Mononuclear cell (primary cell): ENCODE data around the gene ENDOD1. TPM values are rescaled to one million over a fixed set of nuclear protein-coding genes. Genes with fewer than 3 reads are reported as not detected.
"Not testable (repeated sequence)": the region's sequence is repeated elsewhere in the genome, so short reads cannot be mapped to it uniquely, and the experiment has no call there.

Source experiments
- H3K27me3 ChIP-seq: 2 replicates; pipeline ENCODE4 v1.6.0; 2011; ENCODE audit warnings: low read length, control low read depth; ENCODE audit not compliant: insufficient read depth
- H3K4me1 ChIP-seq: 2 replicates; pipeline ENCODE4 v1.5.1; 2011; ENCODE audit warnings: mild to moderate bottlenecking, low read length, control low read depth; ENCODE audit not compliant: insufficient read depth
- H3K4me3 ChIP-seq: 2 replicates; pipeline ENCODE4 v1.5.1; 2011; ENCODE audit warnings: mild to moderate bottlenecking, low read length, moderate library complexity
- H3K9me3 ChIP-seq: 2 replicates; pipeline ENCODE4 v1.5.1; 2011; ENCODE audit warnings: low read depth, mild to moderate bottlenecking, control low read depth, low read length
- total RNA-seq: library from RNA; depleted of rRNA; stranded (reverse); fragments of >200 nt; gene quantifications from one replicate; pipeline ENCODE4 v1.2.3, GENCODE V29; 2012

Gene ENDOD1
- total RNA-seq, 1 donor, result 20.9 TPM

DNA sequence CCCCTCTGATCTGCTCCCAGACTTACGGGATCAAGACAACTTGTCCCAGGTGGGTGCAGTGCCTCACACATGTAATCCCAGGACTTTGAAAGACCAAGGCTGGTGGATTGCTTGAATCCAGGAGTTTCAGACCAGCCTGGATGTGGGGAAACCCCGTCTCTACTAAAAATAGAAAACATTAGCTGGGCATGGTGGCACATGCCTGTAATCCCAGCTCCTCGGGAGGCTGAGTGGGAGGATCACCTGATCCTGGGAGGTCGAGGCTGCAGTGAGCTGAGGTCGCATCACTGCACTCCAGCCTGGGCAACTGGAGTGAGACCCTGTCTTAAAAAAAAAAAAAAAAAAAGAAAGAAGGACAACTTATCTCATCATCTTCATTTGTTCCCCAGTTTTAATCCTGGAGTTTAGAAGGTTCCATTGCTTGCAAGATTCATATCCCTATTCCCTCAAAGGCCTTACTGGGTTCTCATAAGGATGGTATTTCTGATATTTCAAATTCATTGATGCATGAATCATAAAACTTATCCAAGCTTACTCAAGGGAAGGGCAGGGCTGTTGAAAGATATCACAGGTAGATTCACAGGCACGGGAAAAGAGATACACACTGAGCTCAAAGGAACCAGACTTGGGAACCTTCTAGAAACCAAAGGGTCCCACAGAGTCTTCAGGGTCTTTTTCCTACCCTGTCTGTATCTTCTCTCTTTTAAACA lies 14.6 kb downstream of the ENDOD1 start:
- no peaks in the 10 kb centered on the region for H3K27me3 ChIP-seq
- H3K4me3 ChIP-seq, result no peak overlapping the region
- H3K9me3 ChIP-seq, result no peaks in the 10 kb centered on the region
- H3K4me1 ChIP-seq, result peaks cover 21% of the 10 kb centered on the region

DNA sequence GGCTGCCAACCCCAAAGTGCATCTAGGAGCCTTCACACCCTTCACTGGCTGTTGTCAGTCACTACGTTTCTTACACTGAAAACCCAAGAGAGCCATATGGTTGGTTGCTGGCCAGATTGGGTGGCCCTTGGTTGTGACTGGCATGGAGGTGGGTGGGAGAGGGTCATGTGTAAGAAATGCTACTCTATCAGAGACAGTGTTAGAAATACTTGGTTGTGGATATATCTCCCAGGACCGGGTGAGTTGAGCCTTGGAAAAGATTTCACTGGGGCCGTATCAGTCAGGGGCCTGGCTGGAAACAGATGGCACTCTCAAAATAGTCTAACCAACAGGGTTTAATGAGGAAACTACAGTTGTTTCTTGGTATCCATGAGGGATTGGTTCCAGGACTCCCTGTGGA lies 15.2 kb downstream of the ENDOD1 start:
- H3K4me3 ChIP-seq, result no peak overlapping the region
- peaks cover 22% of the 10 kb centered on the region for H3K4me1 ChIP-seq
- no peaks in the 10 kb centered on the region for H3K27me3 ChIP-seq
- no peaks in the 10 kb centered on the region for H3K9me3 ChIP-seq

DNA sequence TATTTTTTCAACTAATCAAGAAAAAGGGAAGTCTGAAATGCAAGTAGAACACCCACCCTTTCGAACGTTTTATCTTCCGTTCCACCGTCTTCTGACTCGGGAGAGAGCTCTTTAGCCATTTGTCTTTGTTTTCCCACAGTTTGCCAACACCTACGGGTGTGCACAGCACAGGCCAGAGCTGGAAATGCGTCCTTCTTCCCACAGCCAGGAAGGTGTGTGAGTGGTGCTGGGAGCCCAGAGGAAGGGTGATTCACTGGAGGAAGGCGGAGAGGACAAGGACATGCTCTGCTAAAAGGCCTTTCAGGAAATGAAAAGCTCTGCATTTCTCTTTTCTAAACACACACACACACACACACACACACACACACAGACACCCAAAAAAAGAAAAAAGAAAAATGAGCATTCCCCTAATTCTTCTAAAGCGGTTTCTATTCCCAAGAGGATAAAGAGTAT lies 18.5 kb downstream of the ENDOD1 start:
- Histone ChIP-seq H3K27me3 (no peaks in the 10 kb centered on the region), H3K9me3 (no peaks in the 10 kb centered on the region), H3K4me1 (peaks cover 17% of the 10 kb centered on the region), H3K4me3 (no peak overlapping the region)

DNA sequence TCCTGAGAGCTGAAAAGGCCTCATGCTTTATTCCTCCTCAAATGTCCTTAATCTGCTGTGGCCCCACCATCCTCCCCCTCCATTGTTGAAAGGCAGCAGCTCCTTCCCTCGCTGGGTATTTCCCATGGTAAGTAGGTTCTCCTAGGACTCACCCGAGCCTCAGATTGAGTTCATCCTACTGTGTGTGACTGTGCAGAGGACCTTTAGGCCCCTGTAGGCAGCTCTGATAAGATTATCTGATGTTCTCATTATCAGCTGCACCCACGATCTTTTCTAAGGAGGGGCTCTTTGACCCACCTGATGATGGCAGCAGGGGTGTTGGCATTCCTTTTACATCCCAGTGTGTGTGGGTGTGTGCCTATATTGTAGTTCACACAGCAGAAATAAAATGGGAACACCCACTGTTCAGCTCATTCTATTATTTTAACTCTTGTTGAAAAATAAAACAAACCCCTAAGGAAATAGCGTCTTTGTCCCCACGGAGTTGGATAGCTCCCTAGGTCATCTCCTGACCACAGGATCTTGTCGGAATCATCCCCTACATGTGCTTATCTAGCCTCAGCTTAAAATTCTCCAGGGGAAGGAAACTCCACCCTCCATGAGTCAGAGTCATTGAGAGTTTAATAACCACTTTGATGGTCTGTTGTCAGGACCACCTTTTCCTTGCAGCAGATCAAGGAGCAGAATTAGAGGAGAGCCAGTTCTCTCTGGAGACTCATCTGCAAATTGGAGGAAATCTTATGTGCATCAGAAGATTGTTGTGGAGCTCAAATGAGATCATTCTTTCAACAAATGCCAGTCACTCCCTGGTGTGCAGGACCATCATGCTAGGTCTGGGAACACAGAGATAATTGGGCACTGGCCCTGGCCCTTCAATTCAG lies 19.3 kb downstream of the ENDOD1 start:
- H3K9me3 ChIP-seq, result no peaks in the 10 kb centered on the region
- H3K4me1 ChIP-seq, result peaks cover 17% of the 10 kb centered on the region
- H3K27me3 ChIP-seq, result no peaks in the 10 kb centered on the region
- no peak overlapping the region for H3K4me3 ChIP-seq

DNA sequence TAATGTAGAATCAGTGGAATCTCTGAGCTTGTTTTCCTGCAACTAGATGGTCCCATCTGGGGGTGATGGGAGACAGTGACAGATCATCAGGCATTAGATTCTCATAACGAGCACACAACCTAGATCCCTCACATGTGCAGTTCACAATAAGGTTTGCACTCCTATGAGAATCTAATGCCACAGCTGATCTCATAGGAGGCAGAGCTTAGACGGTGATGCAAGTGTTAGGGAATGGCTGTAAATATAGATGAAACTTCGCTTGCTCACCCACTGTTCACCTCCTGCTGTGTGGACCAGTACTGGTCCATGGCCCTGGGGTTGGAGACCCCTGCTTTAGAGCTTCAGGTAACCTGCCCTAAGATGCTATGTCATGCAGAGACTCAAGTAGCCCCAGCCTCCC lies 21.8 kb downstream of the ENDOD1 start:
- peaks cover 17% of the 10 kb centered on the region for H3K4me1 ChIP-seq

DNA sequence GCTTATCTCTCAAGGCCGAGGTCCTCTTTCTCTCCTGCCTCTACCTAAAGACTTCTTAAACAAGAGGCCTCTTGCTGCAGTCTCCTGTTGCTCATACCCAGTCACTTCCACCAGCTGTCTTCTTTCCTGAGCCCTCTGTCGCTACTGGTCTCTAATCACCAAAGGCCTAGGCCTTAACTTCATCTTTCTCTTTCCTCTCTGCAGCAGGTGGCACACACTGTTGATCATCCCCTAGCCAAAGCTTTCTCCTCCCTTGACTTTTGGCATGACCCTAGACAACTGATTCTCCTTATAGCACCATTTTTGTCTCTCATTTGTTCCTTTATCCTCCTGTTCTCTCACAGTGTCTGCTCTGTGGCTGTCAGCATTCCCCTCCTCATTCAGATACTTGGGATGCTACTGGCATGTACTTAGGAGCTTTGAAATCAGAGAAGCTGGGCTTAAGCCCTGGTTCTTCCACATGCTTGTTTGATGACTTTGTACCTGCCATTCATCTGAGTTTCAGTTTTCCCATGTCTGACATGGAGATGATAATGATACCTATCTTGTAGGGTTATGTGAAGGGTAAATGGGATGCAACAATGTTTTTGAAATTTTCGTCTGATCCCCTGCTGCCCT lies 22.4 kb downstream of the ENDOD1 start:
- H3K4me3 ChIP-seq, result no peak overlapping the region
- no peaks in the 10 kb centered on the region for H3K27me3 ChIP-seq
- no peaks in the 10 kb centered on the region for H3K9me3 ChIP-seq
- H3K4me1 ChIP-seq, result peaks cover 17% of the 10 kb centered on the region

More for the DNA sequence above, 21.8 kb downstream of the ENDOD1 start:
- not testable (repeated sequence) for H3K4me3 ChIP-seq, H3K9me3 ChIP-seq, H3K27me3 ChIP-seq

DNA sequence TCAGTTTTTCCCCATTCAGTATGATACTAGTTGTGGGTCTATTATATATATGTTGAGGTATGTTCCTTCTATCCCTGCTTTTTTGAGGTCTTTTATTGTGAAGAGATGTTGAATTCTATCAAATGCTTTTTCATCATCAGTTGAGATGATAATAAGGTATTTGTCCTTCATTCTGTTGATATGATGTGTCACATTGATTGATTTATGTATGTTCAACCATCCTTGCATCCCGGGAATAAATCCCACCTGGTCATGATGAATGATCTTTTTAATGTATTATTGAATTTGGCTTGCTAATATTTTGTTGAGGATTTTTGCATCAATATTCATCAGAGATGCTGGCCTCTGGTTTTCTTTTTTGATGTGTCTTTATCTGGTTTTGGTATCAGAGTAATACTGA lies 26.0 kb downstream of the ENDOD1 start:
- Histone ChIP-seq H3K9me3 (no peaks in the 10 kb centered on the region), H3K27me3 (no peaks in the 10 kb centered on the region), H3K4me1 (no peaks in the 10 kb centered on the region), H3K4me3 (no peak overlapping the region)

DNA sequence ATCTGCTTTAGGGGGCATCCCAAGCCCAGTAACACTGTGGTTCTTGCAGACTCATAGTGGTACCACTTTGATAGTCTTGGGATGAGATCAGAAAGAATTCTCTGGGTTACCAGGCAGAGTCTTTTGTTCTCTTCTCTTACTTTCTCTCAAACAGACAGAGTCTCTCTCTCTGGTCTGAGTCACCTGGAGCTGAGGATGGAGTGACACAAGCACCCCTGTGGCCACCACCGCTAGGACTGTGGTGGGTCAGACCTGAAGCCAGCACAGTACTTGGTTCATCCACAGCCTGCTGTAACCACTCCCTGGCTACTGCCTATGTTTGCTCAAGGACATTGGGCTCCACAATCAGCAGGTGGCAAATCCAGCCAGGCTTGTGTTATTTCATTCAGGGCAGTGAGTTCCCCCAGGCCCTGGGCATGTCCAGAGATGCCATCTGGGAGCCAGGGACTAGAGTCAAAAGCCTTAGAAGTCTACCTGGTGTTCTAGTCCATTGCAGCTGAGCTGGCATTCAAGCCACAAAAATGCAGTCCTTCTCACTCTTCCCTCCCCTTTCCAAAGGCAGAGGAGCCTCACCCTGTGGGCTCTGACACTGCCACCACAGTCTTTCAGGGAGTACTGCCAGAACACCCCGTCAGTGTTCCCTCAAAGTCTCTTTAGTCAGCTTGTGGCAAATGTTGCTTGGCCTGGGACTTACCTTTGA lies 29.9 kb downstream of the ENDOD1 start:
- no peaks in the 10 kb centered on the region for H3K9me3 ChIP-seq
- no peak overlapping the region for H3K4me3 ChIP-seq
- H3K4me1 ChIP-seq, result no peaks in the 10 kb centered on the region
- no peaks in the 10 kb centered on the region for H3K27me3 ChIP-seq

DNA sequence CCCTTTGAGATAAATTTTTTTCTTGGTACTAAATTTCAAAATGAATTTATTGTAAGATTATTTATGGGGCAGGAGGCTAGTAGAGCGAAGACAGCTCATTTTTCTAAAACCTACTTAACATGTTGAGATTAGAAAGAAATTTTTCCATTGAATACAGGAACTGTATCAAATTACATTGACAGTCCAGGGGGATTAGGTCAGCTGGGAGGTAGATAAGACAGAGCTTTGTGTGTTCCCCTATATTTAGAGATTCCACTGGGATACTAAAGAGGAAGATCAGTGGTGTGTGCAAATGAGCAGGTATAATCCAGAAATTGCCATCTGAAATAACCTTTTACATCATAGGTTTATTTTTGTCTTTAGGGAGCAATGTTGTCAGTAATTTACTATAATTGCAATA lies 32.1 kb downstream of the ENDOD1 start:
- H3K4me3 ChIP-seq, result no peak overlapping the region
- H3K9me3 ChIP-seq, result no peaks in the 10 kb centered on the region
- no peaks in the 10 kb centered on the region for H3K4me1 ChIP-seq
- H3K27me3 ChIP-seq, result no peaks in the 10 kb centered on the region

DNA sequence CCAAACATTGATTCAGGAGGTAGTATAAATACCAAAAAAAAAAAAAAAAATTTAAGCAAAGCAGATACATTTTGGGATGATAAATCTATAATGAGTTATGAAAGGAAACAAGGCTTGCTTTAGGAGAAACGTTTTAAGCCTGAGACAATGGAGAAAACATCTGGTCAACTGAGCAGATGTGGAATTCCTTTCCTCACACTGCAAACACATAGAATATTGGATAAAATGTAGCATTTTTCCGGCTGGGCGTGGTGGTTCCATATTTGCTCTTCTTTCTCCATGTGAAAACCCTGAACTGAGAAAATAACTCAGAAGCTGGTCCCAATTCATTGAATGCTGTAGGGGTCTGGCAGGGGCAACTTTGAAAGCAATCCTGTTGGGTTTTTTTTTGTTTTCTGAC lies 33.9 kb downstream of the ENDOD1 start:
- Histone ChIP-seq H3K27me3 (no peaks in the 10 kb centered on the region), H3K9me3 (no peaks in the 10 kb centered on the region), H3K4me3 (no peak overlapping the region), H3K4me1 (no peaks in the 10 kb centered on the region)

DNA sequence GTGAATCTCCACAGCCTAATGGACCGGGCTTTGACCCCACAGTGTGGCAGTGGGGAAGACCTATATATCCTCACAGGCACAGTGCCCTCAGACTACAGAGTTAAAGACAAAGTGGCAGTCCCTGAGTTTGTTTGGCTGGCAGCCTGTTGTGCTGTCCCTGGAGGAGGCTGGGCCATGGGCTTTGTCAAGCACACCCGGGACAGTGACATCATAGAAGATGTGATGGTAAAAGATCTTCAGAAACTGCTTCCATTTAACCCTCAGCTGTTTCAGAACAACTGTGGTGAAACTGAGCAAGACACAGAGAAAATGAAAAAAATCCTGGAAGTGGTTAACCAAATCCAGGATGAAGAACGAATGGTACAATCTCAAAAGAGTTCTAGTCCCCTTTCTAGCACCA lies 39.0 kb downstream of the ENDOD1 start:
- Histone ChIP-seq H3K9me3 (no peaks in the 10 kb centered on the region), H3K4me3 (no peak overlapping the region), H3K27me3 (no peaks in the 10 kb centered on the region)

DNA sequence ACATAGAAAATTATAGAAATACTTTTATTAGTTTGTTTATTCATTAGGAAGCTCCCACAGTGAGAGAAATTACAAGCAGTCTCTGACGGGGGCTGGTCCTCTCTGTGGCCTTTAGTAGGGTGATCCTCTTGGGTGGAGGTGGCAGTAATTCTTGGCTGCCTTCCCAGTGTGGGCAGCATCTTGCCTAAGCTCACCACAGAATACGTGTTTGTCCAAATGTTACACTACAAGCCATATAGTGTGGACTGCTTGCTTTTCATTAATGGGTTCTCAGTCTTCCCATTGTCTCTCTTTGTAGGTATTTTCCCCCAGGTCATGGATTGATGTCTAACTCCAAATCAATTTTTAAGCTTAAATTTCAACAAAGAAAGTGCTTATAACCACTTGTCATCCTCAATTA lies 43.3 kb downstream of the ENDOD1 start:
- H3K4me3 ChIP-seq, result no peak overlapping the region
- no peaks in the 10 kb centered on the region for H3K27me3 ChIP-seq
- no peaks in the 10 kb centered on the region for H3K9me3 ChIP-seq
- no peaks in the 10 kb centered on the region for H3K4me1 ChIP-seq

More for the DNA sequence above, 39.0 kb downstream of the ENDOD1 start:
- no peaks in the 10 kb centered on the region for H3K4me1 ChIP-seq

DNA sequence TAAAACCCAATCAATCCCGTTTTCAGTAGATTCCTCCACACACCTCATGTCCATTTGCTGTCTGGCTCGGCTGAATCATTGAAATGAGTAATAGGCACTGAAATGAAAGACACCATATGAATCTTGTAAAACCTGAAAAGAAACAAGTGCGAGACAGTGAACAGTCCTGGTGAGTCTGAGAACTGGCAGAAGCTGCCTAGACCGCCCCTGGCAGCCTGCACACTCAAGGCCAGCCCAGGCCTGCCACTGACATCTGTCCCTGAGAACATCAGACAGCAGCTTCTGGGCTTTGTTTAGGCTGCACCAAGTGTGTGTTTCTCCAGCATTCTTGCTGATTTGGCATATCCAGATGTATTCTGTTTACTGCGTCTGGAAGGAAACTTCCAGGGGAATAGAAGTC lies 44.8 kb downstream of the ENDOD1 start:
- Histone ChIP-seq H3K4me3 (no peak overlapping the region), H3K4me1 (no peaks in the 10 kb centered on the region), H3K27me3 (no peaks in the 10 kb centered on the region), H3K9me3 (no peaks in the 10 kb centered on the region)

DNA sequence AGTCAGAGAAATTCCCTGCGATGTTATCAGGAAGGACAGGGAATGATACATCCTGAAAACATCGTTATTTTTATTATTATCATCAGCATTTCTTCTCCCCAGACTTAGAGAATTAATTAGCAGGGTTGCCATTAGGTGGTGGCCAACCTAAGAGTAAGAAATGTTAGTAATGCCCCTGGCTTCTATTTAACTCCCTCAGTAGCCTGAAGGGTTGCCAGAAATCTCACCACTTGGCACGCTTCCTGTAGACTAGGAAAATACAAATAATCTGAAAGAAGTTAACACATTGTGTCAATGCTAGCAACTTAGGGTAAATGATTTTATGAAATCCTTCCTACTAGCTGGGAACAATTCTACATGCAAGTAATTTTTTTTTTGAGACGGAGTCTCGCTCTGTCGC lies 45.5 kb downstream of the ENDOD1 start:
- Histone ChIP-seq H3K4me3 (no peak overlapping the region), H3K27me3 (no peaks in the 10 kb centered on the region), H3K4me1 (no peaks in the 10 kb centered on the region), H3K9me3 (no peaks in the 10 kb centered on the region)

DNA sequence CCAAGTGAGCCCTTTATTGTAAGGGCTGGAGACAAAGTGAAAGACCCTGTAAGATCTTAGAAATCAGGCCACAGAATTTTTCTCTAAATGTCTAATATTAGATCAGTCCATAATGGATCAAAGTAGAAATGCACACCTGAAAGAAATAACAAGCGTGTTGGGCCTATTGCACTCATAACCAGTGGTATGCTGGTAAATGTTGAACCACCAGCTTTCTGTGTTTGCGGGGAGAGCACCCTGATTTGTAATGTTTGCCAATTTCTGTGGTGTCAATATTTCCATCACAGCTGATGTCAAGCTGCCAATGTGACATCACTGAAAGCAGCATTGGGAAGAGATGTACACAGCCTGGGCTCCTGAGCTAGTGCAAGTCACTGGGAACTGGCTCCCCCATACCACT lies 46.2 kb downstream of the ENDOD1 start:
- H3K4me3 ChIP-seq, result no peak overlapping the region
- peaks cover 3% of the 10 kb centered on the region for H3K27me3 ChIP-seq
- no peaks in the 10 kb centered on the region for H3K9me3 ChIP-seq
- H3K4me1 ChIP-seq, result no peaks in the 10 kb centered on the region
